GM12878 (cell line): ENCODE data around the gene ZNF350. TPM values are rescaled to one million over a fixed set of nuclear protein-coding genes. Genes with fewer than 3 reads are reported as not detected.

Experiments
- BCL11A ChIP-seq: IDR thresholded peaks from 2 replicates; pipeline ENCODE4 v1.6.1; 2011; ENCODE audit warnings: low read depth, low read length
- CEBPB ChIP-seq, 2 experiments: fragments of 150-350 bp in 1 of 2; IDR thresholded peaks; 2 replicates each; pipeline ENCODE4 v1.6.1; 2012 to 2014; ENCODE audit warnings: low read depth in 2 of 2, low read length in 2 of 2, borderline replicate concordance in 1 of 2, inconsistent platforms in 1 of 2
- RELA ChIP-seq: fragments of 450-650 bp; IDR thresholded peaks from 2 replicates; pipeline ENCODE4 v1.8.0; 2014; ENCODE audit warnings: borderline replicate concordance; ENCODE audit not compliant: partially characterized antibody
- SREBF2 ChIP-seq: IDR thresholded peaks from 2 replicates; pipeline ENCODE4 v1.6.1; 2012; ENCODE audit warnings: mild to moderate bottlenecking, low read length
- polyA plus RNA-seq, 11 experiments: library from polyadenylated mRNA; depleted of rRNA in 4 of 11; unstranded in 6 of 11; stranded (reverse) in 5 of 11; fragments of >200 nt; fragmentation: Nextera tagmentation in 4 of 11; fragmentation: Illumina TruSeq in 1 of 11; extraction: Ambion mirVana in 4 of 11; extraction: Trizol in 1 of 11; gene quantifications; 1 replicate in 1 of 11; 2 replicates in 10 of 11; pipeline versions ENCODE4 v1.2.1 to v1.2.3, GENCODE V29; 2011 to 2016; ENCODE audit warnings: inconsistent platforms in 2 of 11, missing spikeins in 2 of 11, low read depth in 1 of 11
- total RNA-seq, 4 experiments: library from RNA; depleted of rRNA in 3 of 4; stranded (reverse); fragments of >200 nt in 3 of 4; fragmentation: Illumina TruSeq in 1 of 4; extraction: Trizol in 1 of 4; gene quantifications; 2 replicates each; pipeline versions ENCODE4 v1.2.1 to v1.2.3, GENCODE V29; 2013 to 2021
- TF ChIP-seq, protein P1 (sequence below), 3 experiments: IDR thresholded peaks in 2 of 3; conservative IDR thresholded peaks in 1 of 3; 2 replicates each; pipeline ENCODE4 v1.5.1; 2011; ENCODE audit warnings: low read depth in 3 of 3, low read length in 3 of 3, mild to moderate bottlenecking in 3 of 3, control low read depth in 2 of 3, moderate library complexity in 2 of 3, inconsistent platforms in 1 of 3, mixed read lengths in 1 of 3; ENCODE audit not compliant: control insufficient read depth in 2 of 3, insufficient read depth in 1 of 3; ENCODE audit errors: extremely low read depth in 1 of 3
- TF ChIP-seq, protein P2 (sequence below): fragments of 450-650 bp; formaldehyde crosslinking; IDR thresholded peaks from 2 replicates; pipeline ENCODE4 v1.4.0; 2020; ENCODE audit warnings: mild to moderate bottlenecking, moderate library complexity
- TF ChIP-seq, protein P3 (sequence below): IDR thresholded peaks from 2 replicates; pipeline ENCODE4 v1.6.1; 2011; ENCODE audit warnings: low read depth, mild to moderate bottlenecking, low read length, moderate library complexity, borderline replicate concordance; ENCODE audit errors: extremely low read depth

ZNF350 gene
- total and polyA plus RNA-seq, 10 of the 15 experiments (the other 5 are each of a cell fraction or from before 2014, with no cell fraction given) = 6.4 to 11.8 (median 10.0) TPM

DNA sequence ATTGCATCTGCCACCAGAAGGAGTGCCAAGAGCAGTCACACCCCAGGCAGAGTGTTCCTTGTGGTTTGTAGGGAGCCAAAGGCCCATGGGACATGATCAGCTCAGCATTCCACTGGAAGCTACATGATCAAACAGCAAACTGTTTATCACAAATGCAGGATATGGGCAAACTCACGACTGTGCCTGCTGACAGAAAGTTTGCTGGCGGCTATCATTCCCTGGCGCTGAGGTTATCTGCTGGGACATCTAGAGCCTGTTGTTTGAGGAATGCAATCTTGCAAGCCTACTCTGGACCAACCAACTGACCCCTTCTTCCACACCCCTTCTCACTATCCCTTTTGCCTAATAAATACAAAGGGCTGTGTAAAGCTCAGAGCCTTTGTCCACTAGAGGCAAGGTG lies 67.0 kb downstream of the ZNF350 start (continued):
- TF ChIP-seq, protein P1, sequence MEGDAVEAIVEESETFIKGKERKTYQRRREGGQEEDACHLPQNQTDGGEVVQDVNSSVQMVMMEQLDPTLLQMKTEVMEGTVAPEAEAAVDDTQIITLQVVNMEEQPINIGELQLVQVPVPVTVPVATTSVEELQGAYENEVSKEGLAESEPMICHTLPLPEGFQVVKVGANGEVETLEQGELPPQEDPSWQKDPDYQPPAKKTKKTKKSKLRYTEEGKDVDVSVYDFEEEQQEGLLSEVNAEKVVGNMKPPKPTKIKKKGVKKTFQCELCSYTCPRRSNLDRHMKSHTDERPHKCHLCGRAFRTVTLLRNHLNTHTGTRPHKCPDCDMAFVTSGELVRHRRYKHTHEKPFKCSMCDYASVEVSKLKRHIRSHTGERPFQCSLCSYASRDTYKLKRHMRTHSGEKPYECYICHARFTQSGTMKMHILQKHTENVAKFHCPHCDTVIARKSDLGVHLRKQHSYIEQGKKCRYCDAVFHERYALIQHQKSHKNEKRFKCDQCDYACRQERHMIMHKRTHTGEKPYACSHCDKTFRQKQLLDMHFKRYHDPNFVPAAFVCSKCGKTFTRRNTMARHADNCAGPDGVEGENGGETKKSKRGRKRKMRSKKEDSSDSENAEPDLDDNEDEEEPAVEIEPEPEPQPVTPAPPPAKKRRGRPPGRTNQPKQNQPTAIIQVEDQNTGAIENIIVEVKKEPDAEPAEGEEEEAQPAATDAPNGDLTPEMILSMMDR (IDR thresholded peaks at IDR 0.05 in 2 of 3, conservative IDR thresholded peaks at IDR 0.05 in 1 of 3; ENCODE audit: control insufficient read depth in 2 of 3, extremely low read depth in 1 of 3, insufficient read depth in 1 of 3, low read depth in 3 of 3, low read length in 3 of 3) = no peak
- TF ChIP-seq SREBF2 = no peak
- no peak for TF ChIP-seq BCL11A
- no peak for TF ChIP-seq CEBPB (IDR thresholded peaks at IDR 0.05; ENCODE audit: borderline replicate concordance in 1 of 2, low read depth in 2 of 2, low read length in 2 of 2)
- TF ChIP-seq, protein P2, sequence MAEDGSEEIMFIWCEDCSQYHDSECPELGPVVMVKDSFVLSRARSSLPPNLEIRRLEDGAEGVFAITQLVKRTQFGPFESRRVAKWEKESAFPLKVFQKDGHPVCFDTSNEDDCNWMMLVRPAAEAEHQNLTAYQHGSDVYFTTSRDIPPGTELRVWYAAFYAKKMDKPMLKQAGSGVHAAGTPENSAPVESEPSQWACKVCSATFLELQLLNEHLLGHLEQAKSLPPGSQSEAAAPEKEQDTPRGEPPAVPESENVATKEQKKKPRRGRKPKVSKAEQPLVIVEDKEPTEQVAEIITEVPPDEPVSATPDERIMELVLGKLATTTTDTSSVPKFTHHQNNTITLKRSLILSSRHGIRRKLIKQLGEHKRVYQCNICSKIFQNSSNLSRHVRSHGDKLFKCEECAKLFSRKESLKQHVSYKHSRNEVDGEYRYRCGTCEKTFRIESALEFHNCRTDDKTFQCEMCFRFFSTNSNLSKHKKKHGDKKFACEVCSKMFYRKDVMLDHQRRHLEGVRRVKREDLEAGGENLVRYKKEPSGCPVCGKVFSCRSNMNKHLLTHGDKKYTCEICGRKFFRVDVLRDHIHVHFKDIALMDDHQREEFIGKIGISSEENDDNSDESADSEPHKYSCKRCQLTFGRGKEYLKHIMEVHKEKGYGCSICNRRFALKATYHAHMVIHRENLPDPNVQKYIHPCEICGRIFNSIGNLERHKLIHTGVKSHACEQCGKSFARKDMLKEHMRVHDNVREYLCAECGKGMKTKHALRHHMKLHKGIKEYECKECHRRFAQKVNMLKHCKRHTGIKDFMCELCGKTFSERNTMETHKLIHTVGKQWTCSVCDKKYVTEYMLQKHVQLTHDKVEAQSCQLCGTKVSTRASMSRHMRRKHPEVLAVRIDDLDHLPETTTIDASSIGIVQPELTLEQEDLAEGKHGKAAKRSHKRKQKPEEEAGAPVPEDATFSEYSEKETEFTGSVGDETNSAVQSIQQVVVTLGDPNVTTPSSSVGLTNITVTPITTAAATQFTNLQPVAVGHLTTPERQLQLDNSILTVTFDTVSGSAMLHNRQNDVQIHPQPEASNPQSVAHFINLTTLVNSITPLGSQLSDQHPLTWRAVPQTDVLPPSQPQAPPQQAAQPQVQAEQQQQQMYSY = no peak
- TF ChIP-seq, protein P3, sequence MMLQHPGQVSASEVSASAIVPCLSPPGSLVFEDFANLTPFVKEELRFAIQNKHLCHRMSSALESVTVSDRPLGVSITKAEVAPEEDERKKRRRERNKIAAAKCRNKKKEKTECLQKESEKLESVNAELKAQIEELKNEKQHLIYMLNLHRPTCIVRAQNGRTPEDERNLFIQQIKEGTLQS = no peak
- no peak for TF ChIP-seq RELA
